Neural progenitor cell (in vitro differentiated cells): ENCODE data around the gene SCGB3A1. TPM values are rescaled to one million over a fixed set of nuclear protein-coding genes. Genes with fewer than 3 reads are reported as not detected.
A peak's percentile ranks its signal among the peaks of the same experiment; 100 is the strongest.

ENCODE experiments used
- DNase-seq: peaks from one replicate; pipeline ENCODE4 v3.0.0-alpha.2; 2016; ENCODE audit warnings: low spot score
- H2AFZ ChIP-seq: fragments of 200-600 bp; sonication (generic); replicated peaks from 2 replicates; pipeline ENCODE4 v1.6.1; 2016; ENCODE audit warnings: antibody characterized with exemption
- H3F3A ChIP-seq: fragments of 200-600 bp; sonication (generic); 2 replicates; pipeline ENCODE4 v1.6.1; 2016; ENCODE audit warnings: antibody characterized with exemption, low read depth
- H3K27ac ChIP-seq: fragments of 200-600 bp; sonication (generic); 2 replicates; pipeline ENCODE4 v1.5.1; 2016; ENCODE audit warnings: mild to moderate bottlenecking
- H3K27me3 ChIP-seq: fragments of 200-600 bp; sonication (generic); 2 replicates; pipeline ENCODE4 v1.6.1; 2016; ENCODE audit warnings: mild to moderate bottlenecking, moderate library complexity
- H3K36me3 ChIP-seq: fragments of 200-600 bp; sonication (generic); 2 replicates; pipeline ENCODE4 v1.5.1; 2016
- H3K4me1 ChIP-seq: fragments of 200-600 bp; sonication (generic); 2 replicates; pipeline ENCODE4 v1.6.1; 2016; ENCODE audit warnings: mixed run types
- H3K4me2 ChIP-seq: fragments of 200-600 bp; sonication (generic); 2 replicates; pipeline ENCODE4 v1.6.1; 2016
- H3K4me3 ChIP-seq: fragments of 200-600 bp; sonication (generic); 2 replicates; pipeline ENCODE4 v1.5.1; 2016
- H3K79me2 ChIP-seq: fragments of 200-600 bp; sonication (generic); 2 replicates; pipeline ENCODE4 v1.6.1; 2016; ENCODE audit warnings: low read depth
- H3K9ac ChIP-seq: fragments of 200-600 bp; sonication (generic); 2 replicates; pipeline ENCODE4 v1.6.1; 2016
- H3K9me3 ChIP-seq: fragments of 200-600 bp; sonication (generic); 2 replicates; pipeline ENCODE4 v1.5.1; 2016; ENCODE audit warnings: low read depth
- H4K20me1 ChIP-seq: fragments of 200-600 bp; sonication (generic); 2 replicates; pipeline ENCODE4 v1.6.1; 2016; ENCODE audit warnings: low read depth
- H3K27ac Mint-ChIP-seq: 3 replicates; pipeline ENCODE4 v1.8.0; 2021; ENCODE audit warnings: mixed read lengths
- H3K27me3 Mint-ChIP-seq: 2 replicates; pipeline ENCODE4 v1.8.0; 2022; ENCODE audit warnings: low read depth, mild to moderate bottlenecking, inconsistent platforms, moderate library complexity, mixed read lengths; ENCODE audit not compliant: insufficient read depth
- H3K36me3 Mint-ChIP-seq: 3 replicates; pipeline ENCODE4 v1.8.0; 2021; ENCODE audit warnings: mixed read lengths
- H3K4me1 Mint-ChIP-seq: 3 replicates; pipeline ENCODE4 v1.8.0; 2021; ENCODE audit warnings: mixed read lengths
- H3K4me3 Mint-ChIP-seq: 3 replicates; pipeline ENCODE4 v1.8.0; 2021; ENCODE audit warnings: mild to moderate bottlenecking, moderate library complexity, mixed read lengths
- H3K9me3 Mint-ChIP-seq: 3 replicates; pipeline ENCODE4 v1.8.0; 2020; ENCODE audit warnings: mixed read lengths
- EZH2 ChIP-seq: fragments of 200-600 bp; sonication (generic); IDR thresholded peaks from 2 replicates; pipeline ENCODE4 v1.6.1; 2017; ENCODE audit warnings: antibody characterized with exemption, mild to moderate bottlenecking, moderate library complexity
- EZH2phosphoT487 ChIP-seq: fragments of 200-600 bp; sonication (generic); IDR thresholded peaks from 2 replicates; pipeline ENCODE4 v1.6.1; 2017; ENCODE audit warnings: antibody characterized with exemption
- total RNA-seq: library from RNA; depleted of rRNA; stranded (reverse); fragments of >200 nt; gene quantifications from 2 replicates; pipeline ENCODE4 v1.2.3, GENCODE V29; 2015; ENCODE audit warnings: low replicate concordance
- TF ChIP-seq, protein P1 (sequence below): fragments of 200-600 bp; sonication (generic); IDR thresholded peaks from 2 replicates; pipeline ENCODE4 v1.5.1; 2017; ENCODE audit warnings: antibody characterized with exemption, mild to moderate bottlenecking

The SCGB3A1 gene
- total RNA-seq, 1 donor from 2014 or later: not detected

DNA sequence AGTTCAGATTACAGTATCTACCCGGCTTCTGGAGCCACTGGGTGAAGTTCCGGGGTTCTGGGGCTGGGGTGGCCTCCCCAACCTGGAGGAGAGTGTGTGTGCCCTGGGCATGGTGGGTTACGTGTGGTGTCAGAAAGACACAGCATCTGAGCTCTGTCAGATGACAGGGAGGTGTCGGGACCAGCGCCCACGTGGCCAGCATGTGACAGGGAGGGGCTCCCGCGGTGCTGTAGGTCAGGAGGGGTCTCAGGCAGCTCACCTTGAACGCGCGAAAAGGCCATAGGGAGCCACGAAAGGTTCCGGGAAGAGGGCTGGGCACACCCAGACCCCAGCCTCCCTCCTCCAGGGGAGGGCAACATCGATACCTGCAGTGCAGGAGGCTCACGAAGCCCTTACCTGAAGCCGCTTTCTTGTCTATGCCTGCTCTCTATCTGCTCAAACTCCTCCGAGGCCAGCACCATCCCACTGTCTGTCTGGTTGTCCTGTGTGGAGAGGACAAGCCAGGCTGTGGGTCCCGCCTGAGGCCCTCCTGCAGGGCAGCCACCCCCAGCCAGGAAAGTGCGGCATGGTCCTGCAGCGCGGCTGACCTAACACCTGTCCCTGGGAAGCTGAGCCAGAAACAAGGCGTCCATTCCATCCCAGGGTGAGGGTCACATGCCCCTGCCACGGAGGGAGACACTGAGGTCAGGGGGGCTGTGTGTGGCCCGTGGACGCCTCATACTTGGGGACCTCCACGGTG lies 17.4 kb upstream of the SCGB3A1 start:
- H3K27ac ChIP-seq: no peak overlapping the region
- Mint-ChIP-seq H3K27ac (peak overlapping the region; percentile 15), H3K36me3 (no peaks in the 10 kb centered on the region), H3K4me3 (no peak overlapping the region), H3K9me3 (no peaks in the 10 kb centered on the region), H3K4me1 (no peaks in the 10 kb centered on the region), H3K27me3 (peaks cover 3% of the 10 kb centered on the region)
- H3K4me1 ChIP-seq: no peaks in the 10 kb centered on the region
- TF ChIP-seq, protein P1, sequence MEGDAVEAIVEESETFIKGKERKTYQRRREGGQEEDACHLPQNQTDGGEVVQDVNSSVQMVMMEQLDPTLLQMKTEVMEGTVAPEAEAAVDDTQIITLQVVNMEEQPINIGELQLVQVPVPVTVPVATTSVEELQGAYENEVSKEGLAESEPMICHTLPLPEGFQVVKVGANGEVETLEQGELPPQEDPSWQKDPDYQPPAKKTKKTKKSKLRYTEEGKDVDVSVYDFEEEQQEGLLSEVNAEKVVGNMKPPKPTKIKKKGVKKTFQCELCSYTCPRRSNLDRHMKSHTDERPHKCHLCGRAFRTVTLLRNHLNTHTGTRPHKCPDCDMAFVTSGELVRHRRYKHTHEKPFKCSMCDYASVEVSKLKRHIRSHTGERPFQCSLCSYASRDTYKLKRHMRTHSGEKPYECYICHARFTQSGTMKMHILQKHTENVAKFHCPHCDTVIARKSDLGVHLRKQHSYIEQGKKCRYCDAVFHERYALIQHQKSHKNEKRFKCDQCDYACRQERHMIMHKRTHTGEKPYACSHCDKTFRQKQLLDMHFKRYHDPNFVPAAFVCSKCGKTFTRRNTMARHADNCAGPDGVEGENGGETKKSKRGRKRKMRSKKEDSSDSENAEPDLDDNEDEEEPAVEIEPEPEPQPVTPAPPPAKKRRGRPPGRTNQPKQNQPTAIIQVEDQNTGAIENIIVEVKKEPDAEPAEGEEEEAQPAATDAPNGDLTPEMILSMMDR: no peak
- no peak for TF ChIP-seq EZH2
- TF ChIP-seq EZH2phosphoT487: no peak
- no peaks in the 10 kb centered on the region for H4K20me1 ChIP-seq
- no peaks in the 10 kb centered on the region for H3K79me2 ChIP-seq
- no peak overlapping the region for H3K4me3 ChIP-seq
- no peaks in the 10 kb centered on the region for H3K27me3 ChIP-seq
- H2AFZ ChIP-seq: no peak overlapping the region
- no peaks in the 10 kb centered on the region for H3F3A ChIP-seq
- H3K36me3 ChIP-seq: no peaks in the 10 kb centered on the region
- no peak overlapping the region for H3K4me2 ChIP-seq
- H3K9me3 ChIP-seq: no peaks in the 10 kb centered on the region
- no peak for DNase-seq
- no peak overlapping the region for H3K9ac ChIP-seq

DNA sequence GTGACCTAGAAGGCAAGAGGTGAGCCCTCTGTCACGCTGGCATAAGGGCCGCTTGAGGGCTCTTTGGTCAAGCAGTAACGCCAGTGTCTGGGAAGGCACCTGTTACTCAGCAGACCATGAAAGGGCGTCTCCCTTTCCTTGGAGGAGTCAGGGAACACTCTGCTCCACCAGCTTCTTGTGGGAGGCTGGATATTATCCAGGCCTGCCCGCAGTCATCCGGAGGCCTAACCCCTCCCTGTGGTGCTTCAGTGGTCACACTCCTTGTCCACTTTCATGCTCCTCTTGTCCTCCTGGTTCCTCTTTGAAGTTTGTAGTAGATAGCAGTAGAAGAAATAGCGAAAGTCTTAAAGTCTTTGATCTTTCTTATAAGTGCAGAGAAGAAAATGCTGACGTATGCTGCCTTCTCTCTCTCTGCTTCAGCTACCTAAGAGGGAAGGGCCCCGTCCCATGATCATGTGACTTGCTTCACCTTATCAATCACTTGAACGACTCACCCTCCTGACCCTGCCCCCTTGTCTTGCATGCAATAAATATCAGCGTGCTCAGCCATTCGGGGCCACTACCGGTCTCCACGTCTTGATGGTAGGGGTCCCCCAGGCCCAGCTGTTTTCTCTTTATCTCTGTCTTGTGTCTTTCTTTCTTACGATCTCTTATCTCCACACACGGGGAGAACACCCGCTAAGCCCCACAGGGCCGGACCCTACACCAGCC lies 16.7 kb upstream of the SCGB3A1 start:
- Histone ChIP-seq H3F3A (no peaks in the 10 kb centered on the region), H3K4me1 (no peaks in the 10 kb centered on the region), H3K27me3 (no peaks in the 10 kb centered on the region), H3K36me3 (no peaks in the 10 kb centered on the region), H3K4me3 (no peak overlapping the region), H3K4me2 (no peak overlapping the region), H4K20me1 (no peaks in the 10 kb centered on the region), H3K79me2 (no peaks in the 10 kb centered on the region), H3K9ac (no peak overlapping the region), H3K27ac (no peak overlapping the region), H2AFZ (no peak overlapping the region), H3K9me3 (no peaks in the 10 kb centered on the region)
- no peaks in the 10 kb centered on the region for H3K36me3 Mint-ChIP-seq
- TF ChIP-seq, protein P1: no peak
- TF ChIP-seq EZH2phosphoT487 (no peak), EZH2 (no peak)
- H3K27me3 Mint-ChIP-seq: peaks cover 3% of the 10 kb centered on the region
- peak overlapping the region; percentile 15 for H3K27ac Mint-ChIP-seq
- H3K9me3 Mint-ChIP-seq: no peaks in the 10 kb centered on the region
- no peaks in the 10 kb centered on the region for H3K4me1 Mint-ChIP-seq
- no peak for DNase-seq
- H3K4me3 Mint-ChIP-seq: no peak overlapping the region

DNA sequence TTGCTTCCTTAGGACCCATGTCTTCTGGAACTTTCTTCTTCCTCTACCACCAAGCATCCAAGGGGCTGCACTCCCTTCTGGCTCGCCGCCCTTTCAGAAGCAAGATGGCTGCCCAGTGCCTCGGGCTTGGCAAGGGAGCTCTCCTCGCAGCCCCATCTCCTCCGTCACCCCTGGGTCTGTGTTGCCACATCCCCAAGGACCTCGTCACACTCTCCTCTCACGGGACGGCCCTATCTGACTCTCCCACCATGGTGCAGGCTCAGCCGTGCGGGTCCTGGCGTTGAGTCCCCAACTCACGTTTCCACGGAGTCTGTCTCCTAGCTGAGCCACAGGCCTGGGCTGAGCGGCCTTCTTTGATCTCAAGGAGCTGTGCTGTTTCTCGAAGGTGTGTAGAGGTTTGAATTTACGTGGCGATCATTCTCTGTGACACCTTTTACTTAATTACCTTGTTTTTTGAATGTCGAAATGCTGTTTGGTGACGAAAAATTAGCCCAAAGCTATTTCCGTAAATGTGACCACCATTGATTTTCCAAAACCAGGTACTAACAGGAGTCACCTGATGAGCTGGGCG lies 15.0 kb upstream of the SCGB3A1 start:
- H3K27ac Mint-ChIP-seq: no peak overlapping the region
- Histone ChIP-seq H3K9ac (no peak overlapping the region), H2AFZ (no peak overlapping the region), H4K20me1 (no peaks in the 10 kb centered on the region), H3K9me3 (no peaks in the 10 kb centered on the region), H3K27me3 (no peaks in the 10 kb centered on the region), H3K4me2 (no peak overlapping the region), H3K27ac (no peak overlapping the region), H3K4me3 (no peak overlapping the region), H3K4me1 (no peaks in the 10 kb centered on the region), H3F3A (no peaks in the 10 kb centered on the region), H3K79me2 (no peaks in the 10 kb centered on the region), H3K36me3 (no peaks in the 10 kb centered on the region)
- peaks cover 5% of the 10 kb centered on the region for H3K27me3 Mint-ChIP-seq
- no peaks in the 10 kb centered on the region for H3K9me3 Mint-ChIP-seq
- H3K4me1 Mint-ChIP-seq: peaks cover 2% of the 10 kb centered on the region
- TF ChIP-seq, protein P1: no peak
- TF ChIP-seq EZH2 (no peak), EZH2phosphoT487 (no peak)
- H3K4me3 Mint-ChIP-seq: no peak overlapping the region
- no peaks in the 10 kb centered on the region for H3K36me3 Mint-ChIP-seq
- DNase-seq: no peak
